Amniotic stem cell (primary cell): ENCODE results near the gene FHIT.

ENCODE experiments used
- DNase-seq: peaks from one replicate; lab custom pipeline; 2025; lab: John Stamatoyannopoulos, UW

FHIT gene

DNA sequence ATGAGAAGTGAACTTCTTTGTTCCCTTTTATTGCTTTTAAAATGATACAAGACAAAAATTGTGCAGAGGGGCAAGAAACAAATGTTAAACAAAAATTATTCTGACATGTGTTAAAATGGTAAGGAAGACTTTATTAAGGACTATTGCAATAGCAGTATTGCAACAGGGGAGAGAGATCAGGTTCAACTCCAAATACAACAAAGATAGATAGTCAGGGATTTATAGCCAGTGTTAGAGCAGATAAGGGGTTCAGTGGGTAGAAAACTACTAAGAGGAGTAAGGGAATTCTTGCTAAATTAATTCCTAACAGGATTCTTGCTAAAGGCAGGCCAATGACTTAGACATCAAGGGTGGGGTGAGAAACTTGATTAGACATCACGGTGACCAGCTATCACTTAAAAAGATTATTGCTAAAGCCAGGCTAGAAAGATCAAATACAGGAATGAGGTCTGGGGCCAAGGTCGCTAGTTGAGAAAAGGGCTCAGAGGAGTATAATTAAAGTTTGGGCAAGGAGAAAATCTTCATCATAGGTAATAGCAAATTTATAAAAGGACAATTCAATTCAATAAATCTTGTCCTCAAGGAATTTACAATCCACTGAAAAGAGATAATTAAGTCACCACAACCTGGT, 81.5 kb downstream of the FHIT start:
- DNase-seq, result no peak

DNA sequence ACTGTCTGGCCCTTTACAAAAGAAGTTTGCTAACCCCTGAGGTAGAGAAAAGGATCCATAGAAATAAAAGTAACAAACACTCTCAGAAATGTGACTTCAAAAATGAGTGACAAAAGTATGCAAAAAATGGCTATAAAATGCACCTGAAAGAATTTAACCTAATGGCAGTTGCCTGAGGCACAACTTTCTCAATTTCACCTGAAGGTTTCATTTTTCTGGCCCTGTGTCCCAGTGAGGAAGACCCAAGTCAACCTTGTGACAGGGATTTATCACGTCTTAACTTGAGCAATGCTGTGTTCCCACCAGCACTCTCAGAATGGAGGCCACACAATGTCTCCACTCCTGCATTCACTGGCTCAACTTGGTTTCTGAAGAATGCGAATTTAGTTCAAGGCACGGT, 83.0 kb downstream of the FHIT start:
- no peak for DNase-seq

DNA sequence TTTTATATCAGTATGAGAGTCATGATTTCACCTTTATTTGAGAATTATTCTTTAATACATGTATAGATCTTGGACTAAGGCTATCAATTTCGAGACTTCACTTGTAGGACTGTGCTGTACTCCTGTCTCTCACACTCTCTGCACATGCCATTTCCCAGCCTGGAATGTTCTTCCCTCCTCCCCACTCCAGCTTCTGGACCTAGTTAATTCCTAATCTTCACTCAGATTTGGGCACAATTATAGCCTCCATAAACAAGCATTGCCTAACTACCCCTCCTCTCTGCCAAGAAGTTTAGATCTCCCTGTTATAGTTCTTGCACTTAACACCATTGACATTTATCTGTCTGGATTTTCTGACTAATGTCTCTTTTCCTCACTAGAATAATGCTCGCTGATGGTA, 88.3 kb downstream of the FHIT start:
- DNase-seq, result no peak

DNA sequence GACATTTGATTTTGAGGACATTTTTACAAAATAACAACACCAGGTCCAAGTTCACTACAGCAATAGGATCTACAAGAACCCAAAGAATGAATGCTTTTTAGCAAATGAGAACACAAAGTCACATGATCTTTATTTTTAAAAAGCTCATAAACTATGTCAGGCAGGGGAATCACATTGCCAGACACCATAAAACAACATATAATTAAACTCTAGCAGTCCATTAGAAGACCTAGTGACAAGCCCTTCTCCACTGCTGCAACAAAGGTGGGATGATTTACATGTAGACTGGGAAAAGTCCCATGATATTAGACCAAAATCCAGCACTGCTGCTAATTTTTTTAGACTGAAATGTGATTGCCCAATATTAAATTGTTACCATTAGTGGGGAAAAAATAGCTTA, 92.6 kb downstream of the FHIT start:
- no peak for DNase-seq

DNA sequence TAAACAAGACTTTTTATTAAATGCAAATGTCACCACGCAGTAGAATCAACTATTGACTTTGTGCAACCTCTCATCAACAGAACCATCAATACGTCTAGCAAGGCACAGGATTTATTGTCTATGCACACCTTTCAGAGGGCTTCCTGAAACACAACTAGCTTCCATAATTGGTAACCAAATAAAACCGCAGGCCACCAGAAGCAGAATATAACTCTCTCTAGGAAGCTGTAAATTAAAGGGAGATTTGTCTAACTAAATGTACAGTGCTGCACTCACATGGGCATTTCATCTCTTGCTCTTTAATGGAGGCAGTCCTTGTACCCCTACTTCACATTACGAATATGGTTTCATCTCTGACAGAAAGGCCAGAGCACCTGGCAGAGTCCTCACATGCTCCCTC, 93.0 kb downstream of the FHIT start:
- no peak for DNase-seq

DNA sequence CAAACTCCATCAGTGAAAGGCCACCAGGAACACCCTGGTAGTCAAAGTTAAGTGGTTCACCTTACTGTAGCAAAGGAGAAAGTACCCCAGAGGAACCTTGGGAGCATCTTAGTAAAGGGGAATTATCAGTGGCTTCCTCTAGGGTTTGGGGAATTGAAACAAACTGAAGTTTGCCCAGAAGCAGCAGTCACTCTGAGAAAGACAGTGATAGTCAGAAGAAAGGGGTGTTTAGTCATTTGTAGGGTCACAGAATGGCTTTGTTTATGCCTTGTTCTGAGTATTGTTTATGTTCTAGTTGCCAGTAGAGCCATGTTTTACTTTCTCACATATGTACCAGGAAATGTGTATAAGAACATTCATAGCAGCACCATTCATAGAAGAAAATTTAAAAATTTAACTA, 93.8 kb downstream of the FHIT start:
- DNase-seq, result no peak

DNA sequence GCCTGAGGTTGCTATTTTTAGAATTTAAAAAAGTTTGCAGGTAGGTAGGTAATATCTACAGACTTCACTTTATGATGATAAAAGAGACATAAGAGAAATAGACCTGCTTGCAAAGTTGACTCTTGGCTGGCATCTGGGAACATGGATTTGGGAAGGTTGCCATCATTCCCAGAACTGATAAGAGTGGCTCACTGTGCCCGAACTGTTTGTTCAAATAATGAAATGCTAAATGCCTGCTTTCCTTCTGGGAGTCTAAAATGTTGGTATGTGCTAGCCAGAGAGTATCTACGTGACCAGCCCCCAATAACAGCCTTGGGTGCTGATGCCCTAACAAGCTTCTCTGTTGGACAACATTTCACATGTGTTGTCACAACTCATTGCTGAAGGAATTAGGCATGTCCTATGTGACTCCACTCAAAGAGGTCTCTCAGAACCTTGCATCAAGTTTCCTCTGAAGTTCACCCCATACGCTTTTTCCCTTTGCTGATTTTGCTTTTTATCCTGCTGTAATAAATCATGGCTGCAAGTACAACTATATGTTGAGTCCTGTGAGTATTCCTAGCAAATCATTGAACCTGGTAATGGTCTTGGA, 95.5 kb downstream of the FHIT start:
- no peak for DNase-seq

DNA sequence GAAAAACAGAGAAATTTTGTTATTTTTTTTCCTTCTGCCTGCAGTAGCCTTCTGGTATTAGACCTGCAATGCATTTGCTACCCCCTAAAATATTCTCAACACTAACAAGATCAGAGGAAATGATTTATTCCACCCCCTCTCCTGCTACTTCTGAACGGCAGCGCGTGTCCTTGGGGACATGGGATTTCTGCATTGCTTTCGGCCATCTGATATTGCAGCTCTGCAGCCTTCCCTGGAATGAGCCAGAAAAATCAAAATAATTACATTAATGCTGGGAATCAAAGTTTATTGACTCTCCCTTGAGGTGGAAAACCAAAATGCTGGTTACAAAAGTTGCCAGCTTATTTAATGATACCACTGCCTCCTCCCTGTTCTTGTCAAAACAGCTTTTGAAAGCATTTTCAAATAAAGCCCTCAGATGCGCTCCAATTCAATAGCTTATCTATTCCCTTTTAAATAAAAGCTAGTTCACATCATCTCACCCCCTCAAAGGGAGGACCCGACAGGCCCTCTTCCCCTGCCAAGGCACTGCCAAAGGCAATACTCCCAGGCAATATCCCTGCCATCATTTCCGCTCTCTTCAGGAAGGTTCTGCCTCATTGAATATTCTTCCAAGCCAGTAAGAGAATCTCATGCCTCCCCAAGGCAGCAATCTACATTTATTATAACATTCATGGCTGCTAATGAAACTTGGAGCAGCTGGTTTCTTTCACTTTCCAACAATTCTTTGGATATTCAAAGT, 96.6 kb downstream of the FHIT start:
- DNase-seq, result no peak

DNA sequence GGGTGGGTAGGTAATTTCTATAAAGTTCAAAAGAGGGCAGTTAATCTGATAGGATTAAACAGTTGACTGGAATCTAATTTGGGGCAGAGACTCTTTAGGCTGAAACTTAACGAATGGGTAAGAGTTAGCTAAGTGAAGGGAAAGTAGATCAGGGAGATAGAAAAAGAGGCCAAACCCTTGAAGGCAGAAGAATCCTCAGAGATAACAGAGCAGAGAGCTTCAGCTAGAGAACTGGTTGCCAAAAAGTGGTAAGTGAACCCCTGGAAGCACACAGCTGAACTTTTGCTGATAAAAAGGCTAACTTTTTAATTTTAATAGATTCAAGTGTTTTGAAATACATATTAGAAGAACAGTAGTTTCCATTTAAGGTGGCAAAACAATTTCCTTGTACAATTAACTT, 99.2 kb downstream of the FHIT start:
- no peak for DNase-seq

DNA sequence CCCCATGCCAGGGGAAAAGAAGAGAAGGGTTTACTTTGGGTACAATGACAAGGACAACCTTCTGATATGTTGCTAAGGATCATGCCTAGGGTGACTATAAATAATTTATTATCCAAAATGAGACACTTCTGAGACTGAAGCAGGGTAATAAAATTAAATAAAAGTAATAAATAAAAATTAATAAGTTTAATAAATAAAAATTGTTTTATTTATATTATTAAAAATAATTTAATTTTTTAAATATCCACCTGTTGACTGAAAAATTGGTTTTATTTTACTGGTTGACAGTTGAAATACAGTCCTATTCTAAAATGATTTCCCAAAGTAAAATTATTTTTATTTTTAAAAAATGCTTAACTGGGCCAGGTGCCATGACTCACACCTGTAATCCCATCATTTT, 102.0 kb downstream of the FHIT start:
- DNase-seq, result no peak

DNA sequence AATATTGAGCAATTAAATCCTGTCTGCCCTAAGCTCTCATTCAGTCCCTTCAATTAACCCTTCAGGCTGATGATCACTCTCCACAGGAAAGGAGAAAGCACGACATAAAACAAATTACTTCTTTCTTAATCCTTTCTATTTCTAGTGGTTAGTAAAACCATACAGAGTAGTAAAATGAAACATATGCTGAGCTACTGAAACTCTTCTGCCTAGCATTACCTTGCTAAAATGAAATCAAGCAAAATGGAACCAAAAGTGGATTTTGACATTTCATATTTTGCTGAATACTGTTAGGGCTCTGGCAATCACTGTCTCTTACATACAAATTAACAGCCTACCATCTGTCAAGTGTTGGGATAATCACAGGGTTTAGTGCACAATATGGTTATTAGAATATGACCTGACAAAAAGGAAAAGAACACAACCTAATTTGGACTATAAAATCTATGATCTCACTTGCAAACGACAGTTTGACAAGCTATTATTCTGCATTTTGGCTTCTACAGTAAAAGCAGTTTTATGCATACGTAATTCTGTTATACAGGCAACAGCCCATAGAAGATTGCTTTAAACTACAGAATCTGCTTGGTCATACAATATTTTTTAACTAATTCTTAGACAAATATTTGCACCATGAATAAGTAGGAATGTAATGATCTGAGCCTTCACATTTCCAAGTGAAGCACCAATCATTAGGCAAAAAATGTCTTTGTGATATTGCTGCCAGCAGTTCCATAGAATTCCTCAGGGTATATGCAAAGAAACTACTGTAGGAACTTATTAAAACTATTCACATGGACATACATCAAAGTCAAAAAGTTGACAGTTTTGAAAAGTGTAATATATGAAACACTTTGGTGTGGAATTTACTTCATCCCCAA, 105.0 kb downstream of the FHIT start:
- DNase-seq, result no peak

DNA sequence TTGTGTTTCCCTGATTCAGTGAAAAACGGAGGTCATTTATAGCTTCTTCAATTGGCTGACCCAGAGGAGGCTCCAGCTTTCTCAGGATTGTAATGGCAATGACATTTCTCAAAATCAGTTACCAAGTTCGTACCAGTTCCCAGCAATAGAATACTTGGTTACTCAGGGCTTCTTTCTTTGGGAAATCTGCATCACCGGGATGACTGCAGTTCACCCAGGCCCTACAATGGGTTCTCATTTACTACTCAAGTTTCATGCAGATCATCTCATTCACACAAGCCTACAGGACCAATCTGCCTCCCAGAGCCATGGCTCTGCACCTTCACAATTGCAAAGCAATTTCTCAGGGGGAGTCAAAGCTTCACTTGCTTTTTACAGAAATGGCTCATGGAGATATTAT, 109.6 kb downstream of the FHIT start:
- DNase-seq, result no peak

DNA sequence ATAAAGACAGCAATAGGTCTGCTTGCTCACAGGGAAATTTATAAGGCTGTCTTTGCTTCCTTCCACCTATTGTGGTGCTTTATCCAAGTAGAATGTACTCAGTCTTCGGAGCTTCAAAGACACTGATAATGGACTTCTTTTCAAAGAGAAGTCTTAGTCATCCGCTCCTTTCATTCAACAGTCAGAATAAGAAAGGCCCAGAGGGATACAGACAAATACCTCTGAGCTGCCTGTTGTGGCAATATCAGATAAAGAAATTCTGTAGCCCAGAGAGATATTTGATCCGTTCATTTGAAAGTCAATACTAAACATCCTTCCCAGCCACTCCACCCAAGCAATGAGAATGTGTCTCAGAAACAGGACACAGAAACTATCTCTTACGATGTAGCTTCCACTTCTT, 110.0 kb downstream of the FHIT start:
- DNase-seq, result no peak

DNA sequence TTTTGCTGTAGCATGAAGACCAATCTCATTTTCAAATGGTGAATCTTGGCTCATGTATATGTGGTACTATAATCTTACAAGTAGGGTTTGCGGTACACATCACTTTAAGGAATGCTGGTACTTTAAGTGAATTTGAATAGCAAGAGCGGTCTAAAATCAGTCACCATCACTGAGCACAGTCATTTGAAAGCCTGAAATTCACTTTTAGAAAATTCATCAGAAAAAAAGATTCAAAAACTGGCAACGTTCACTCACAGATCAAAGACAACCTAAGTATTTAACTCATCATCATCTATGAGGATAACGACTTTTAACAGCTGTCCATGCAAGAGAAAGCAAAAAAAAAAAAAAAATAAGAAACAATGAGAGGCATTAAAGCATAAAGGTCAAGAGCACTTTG, 111.6 kb downstream of the FHIT start:
- no peak for DNase-seq

DNA sequence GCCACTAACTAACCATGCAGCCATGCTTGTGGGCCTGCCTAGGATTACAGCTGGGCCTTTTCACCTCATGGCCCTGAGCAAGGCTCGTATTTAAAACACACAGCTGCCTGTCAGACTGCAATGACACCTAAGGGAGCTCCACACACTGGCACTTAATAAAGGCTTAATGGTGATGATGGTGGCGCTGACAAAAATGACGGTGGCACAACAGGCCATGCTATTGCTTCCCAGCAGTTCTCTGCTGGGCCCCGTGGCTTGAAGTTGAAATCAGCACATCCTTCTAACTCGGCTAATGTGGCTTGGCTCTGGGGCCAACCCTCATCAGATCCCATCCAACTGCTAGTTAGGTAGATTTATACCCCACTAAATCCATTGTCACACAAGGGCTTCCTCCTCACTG, 112.9 kb downstream of the FHIT start:
- no peak for DNase-seq

DNA sequence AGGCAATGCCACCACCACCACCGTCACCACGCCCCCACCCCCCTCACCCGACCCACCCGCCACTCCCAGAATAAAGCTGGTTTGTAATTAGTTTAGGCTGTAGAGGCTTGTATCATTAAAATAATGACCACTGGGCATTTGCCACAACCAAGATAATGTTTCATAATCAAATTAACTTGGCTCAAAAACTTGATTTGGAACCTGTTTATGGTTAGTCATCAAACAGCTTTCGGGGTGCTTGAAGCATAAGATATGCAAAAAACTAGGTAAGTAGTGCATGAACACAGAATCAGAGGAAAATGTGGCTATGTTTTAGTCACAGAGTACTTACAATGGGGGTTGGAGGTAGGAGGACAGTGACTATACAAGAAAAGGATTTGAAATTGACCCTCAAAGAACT, 115.1 kb downstream of the FHIT start:
- no peak for DNase-seq

DNA sequence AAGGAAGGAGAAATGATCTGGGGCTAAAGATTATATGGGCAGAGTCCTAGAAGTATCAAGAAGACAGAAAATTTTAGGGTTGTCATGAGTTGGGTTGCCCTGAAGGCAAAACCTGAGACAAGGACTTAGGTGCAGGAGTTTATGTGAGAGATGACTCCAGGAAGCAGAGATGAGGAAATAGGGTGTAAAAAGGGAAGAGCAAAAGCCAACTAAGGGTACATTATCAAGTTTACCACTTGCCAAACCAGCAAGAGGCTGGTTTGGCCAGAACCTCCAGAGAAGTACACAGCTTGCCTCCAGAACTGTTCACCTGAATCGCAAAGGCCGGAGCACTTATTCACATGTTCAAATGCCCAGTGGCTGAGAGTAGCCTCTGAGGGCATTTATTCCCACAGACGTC, 116.7 kb downstream of the FHIT start:
- DNase-seq, result no peak

DNA sequence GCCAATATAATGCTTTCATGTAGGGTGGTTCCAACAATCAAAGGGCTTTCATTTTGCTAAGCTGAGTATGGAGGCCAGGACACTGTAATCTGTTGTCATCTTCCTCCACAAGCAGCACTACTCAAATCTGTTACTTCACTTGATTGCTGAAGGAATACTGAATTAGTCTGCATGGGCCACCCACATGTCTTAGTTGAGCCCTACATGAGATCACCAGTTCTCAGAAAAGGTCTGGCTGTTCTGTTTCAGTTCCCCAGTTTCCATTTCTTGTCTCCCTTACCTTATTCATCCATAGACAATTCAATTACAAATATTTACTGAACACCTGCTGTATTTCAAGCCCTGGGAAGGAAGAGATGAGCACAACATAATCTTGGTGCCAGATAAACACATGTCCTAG, 119.2 kb downstream of the FHIT start:
- no peak for DNase-seq

DNA sequence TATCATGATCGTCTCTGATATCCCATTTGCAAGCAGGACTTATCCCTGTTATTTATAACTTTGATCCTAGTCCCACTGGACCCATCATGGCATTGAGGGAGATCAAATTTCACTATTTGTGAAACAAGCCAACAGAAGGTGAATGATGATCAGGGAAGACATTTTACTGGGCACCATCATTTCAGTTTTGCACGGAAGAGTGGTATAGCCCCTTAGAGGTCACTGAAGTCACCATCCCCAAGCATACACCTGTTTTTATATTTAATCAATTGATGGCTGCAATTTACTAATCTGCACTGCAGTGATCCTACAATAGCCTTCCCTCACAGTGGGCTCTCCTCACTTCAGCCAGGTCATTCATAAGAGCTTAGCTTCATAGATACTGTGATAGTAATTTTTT, 132.4 kb downstream of the FHIT start:
- DNase-seq, result no peak

DNA sequence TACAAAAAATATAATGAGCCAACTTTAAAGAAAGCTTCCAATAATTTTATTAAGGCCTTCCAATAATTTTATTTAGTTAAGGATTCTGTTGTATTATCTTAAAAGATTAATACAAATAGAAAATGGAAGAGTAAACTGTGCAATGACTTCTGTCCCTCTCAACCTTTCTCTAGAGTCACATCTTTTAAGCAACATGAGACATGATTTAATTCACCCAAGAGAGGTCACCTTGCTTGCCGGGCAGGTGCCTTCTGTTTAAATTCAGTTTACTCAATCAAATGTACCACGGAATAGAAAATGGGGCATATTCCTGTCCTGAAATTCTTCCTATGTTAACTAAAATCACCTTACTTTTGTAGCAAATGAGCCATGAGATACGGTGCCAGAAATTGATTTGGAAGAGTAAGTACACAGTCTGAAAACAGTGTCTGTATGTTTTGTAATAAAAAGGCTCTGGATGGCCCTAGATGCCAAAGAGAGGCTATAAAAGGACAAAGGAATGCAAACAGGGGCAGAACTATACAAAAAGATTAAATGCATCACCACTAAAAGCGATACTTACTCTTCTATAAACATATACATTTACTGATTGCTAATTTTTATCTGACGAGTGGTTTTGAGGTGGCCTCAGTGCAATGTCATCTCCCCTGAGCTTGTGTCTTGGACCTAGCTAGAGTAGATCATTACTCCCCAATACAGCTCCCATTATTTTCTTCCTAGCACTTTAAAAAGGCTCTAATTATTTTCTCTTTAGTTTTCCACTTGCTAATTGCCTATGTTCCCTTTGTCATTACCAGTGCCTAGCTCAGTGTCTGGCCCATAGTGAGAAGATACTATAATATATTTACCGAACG, 134.0 kb downstream of the FHIT start:
- no peak for DNase-seq

DNA sequence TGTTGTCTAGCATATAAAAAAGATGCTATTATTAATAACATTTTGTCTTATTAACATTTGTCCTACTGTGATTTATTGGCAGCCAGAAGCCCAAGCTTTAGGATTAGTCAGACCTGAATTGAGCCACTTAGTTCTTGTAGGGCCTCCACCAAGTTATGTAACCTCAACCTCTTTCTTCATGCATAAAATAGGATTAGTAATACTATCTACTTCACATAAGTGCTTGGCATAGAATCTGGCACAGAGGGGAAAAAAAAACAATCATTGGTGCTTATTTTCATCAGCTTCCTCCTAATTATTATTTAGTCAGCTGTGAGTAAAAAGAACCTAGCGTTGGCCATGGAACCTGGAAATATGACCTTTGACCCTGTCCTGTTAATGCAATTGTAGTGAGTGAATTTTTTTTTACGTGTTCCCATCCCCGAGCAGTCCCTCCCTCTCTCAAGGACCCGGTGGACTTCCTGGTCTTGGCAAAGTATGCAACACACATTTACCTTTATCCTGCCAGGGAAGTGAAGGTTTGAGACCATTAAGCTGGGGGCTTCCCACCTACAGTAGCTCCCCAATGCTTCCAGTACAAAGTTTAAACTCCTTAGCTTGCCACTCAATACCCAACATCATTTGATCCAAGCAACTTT, 136.8 kb downstream of the FHIT start:
- DNase-seq, result no peak
